Measurements from ENCODE around the gene SOCS1. TPM values are rescaled to one million over a fixed set of nuclear protein-coding genes. Genes with fewer than 3 reads are reported as not detected.

SOCS1 gene
- total RNA-seq, 1 experiment from 2014 or later = 12.5 TPM

DNA sequence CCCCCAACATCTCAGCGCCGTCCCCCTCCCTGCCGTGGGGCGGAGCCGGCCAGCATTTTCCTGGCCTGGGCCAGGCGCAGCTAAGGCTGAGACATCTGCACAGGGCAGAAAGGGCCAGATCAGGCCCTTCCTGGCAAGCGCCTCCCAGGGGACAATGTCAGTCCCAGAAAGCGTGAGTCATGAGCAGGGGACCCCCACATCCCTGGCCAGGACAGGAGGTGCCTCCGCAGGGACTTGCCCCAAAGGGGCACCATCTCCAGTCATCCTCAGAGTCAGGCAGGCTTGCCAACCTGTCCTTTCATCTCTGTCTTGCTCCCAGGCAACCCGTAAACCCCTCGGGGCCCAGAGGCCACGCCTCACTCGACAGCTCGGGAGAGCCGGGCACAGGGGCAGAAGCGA lies 43.2 kb downstream of the SOCS1 start:
- H3K4me2 ChIP-seq (ENCODE audit: low read length) = no peak overlapping the region
- CTCF ChIA-PET = no interaction called here
- H3F3A ChIP-seq (ENCODE audit: low read length, unreplicated experiment) = no peaks in the 10 kb centered on the region
- no peaks in the 10 kb centered on the region for H3K36me3 ChIP-seq (ENCODE audit: low read depth, low read length)
- POLR2A ChIA-PET (ENCODE audit: unreplicated experiment) = no interaction called here
- H3K4me1 ChIP-seq (ENCODE audit: insufficient read depth, low read length) = no peaks in the 10 kb centered on the region
- no peaks in the 10 kb centered on the region for H4K20me1 ChIP-seq (ENCODE audit: low read length)
- no peaks in the 10 kb centered on the region for H3K9me2 ChIP-seq (replicated peaks; ENCODE audit: low read length)
- DNase-seq (no peak), ATAC-seq (no peak)
- no TSS peak for BruUV-seq (replicated peaks)
- H3K79me2 ChIP-seq (ENCODE audit: low read length) = no peaks in the 10 kb centered on the region
- H3K27ac ChIP-seq (ENCODE audit: low read length) = no peak overlapping the region
- no peaks in the 10 kb centered on the region for H3K9me3 ChIP-seq (ENCODE audit: low read length)
- H3K9ac ChIP-seq (ENCODE audit: low read length) = no peak overlapping the region
- H3K27me3 ChIP-seq (ENCODE audit: low read length) = no peaks in the 10 kb centered on the region
- intact Hi-C loops (cut with micrococcal nuclease) = no loop called here
- H3K4me3 ChIP-seq (ENCODE audit: low read length) = no peak overlapping the region
- no peak overlapping the region for H2AFZ ChIP-seq (ENCODE audit: low read length)
- TF ChIP-seq EZH2phosphoT487 (IDR thresholded peaks at IDR 0.05; ENCODE audit: borderline replicate concordance, low read length) = no peak
- TF ChIP-seq CTCF (conservative IDR thresholded peaks at IDR 0.05; ENCODE audit: low read depth, low read length) = no peak
- no peak for TF ChIP-seq EZH2 (IDR thresholded peaks at IDR 0.05; ENCODE audit: low read length, unreplicated experiment)

DNA sequence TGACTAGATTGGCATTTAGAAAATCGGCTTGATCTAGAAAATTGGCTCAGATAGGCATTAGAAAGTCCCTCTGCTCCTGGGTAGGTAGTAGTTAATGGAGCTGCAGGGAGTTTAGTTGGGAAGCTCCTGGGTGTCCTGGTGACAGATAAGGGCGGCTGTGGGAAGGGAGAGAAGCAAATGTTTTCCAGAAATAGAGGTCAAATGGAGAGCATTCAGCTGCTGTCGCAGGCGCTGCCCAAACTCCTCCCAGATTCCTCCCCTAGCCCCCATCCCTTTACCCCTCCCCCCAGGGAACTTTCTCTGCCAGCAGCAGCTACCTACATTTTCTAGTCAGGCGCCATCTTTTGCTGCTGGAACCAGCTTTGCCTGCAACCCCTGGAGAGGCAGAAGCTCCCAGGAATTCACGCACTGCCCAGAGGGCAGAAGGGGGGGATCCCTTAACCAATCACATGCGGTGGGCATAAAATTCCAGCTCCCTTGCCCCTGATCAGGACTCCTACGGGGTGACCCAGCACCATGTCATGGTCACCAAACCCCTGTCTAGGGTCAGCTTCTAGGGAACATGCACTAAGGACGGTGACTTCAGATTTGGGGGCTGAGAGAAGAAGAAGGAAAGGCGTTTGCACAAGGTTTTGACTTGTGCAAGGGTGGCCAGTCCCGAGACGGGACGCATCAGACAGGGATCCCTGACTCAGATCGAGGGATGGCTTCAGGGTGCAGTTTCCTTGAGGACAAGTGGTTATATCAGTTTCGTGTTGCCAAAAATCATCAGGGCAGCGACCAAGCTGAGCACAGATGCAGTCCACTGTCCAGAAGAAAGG lies 43.8 kb downstream of the SOCS1 start:
- H4K20me1 ChIP-seq (ENCODE audit: low read length) = no peaks in the 10 kb centered on the region
- POLR2A ChIA-PET (ENCODE audit: unreplicated experiment) = no interaction called here
- ATAC-seq (no peak), DNase-seq (no peak)
- CTCF ChIA-PET = no interaction called here
- H3K9me3 ChIP-seq (ENCODE audit: low read length) = no peaks in the 10 kb centered on the region
- H3K4me2 ChIP-seq (ENCODE audit: low read length) = no peak overlapping the region
- intact Hi-C loops (cut with micrococcal nuclease) = no loop called here
- no peaks in the 10 kb centered on the region for H3K4me1 ChIP-seq (ENCODE audit: insufficient read depth, low read length)
- H3K9me2 ChIP-seq (replicated peaks; ENCODE audit: low read length) = no peaks in the 10 kb centered on the region
- no peak overlapping the region for H3K4me3 ChIP-seq (ENCODE audit: low read length)
- no peak overlapping the region for H3K9ac ChIP-seq (ENCODE audit: low read length)
- no peak for TF ChIP-seq EZH2phosphoT487 (IDR thresholded peaks at IDR 0.05; ENCODE audit: borderline replicate concordance, low read length)
- TF ChIP-seq CTCF (conservative IDR thresholded peaks at IDR 0.05; ENCODE audit: low read depth, low read length) = no peak
- TF ChIP-seq EZH2 (IDR thresholded peaks at IDR 0.05; ENCODE audit: low read length, unreplicated experiment) = no peak
- no TSS peak for BruUV-seq (replicated peaks)
- no peaks in the 10 kb centered on the region for H3K79me2 ChIP-seq (ENCODE audit: low read length)
- H3K36me3 ChIP-seq (ENCODE audit: low read depth, low read length) = no peaks in the 10 kb centered on the region
- no peaks in the 10 kb centered on the region for H3F3A ChIP-seq (ENCODE audit: low read length, unreplicated experiment)
- H2AFZ ChIP-seq (ENCODE audit: low read length) = no peak overlapping the region
- no peaks in the 10 kb centered on the region for H3K27me3 ChIP-seq (ENCODE audit: low read length)
- H3K27ac ChIP-seq (ENCODE audit: low read length) = no peak overlapping the region

Measured in PC-3 (cell line).